Skeletal muscle tissue (tissue), 4 donors: ENCODE measurements around the gene EXOSC3. TPM values are rescaled to one million over a fixed set of nuclear protein-coding genes. Genes with fewer than 3 reads are reported as not detected.

Experiments used
- H3K27ac ChIP-seq: one replicate; pipeline ENCODE4 v1.7.0; 2013; ENCODE audit warnings: mild to moderate bottlenecking, low read depth, low read length, inconsistent platforms
- H3K27me3 ChIP-seq, 3 donors: one replicate each; pipeline ENCODE4 v1.7.0; 2013; ENCODE audit warnings: low read length in 3 of 3; ENCODE audit not compliant: control insufficient read depth in 3 of 3, insufficient read depth in 3 of 3
- H3K36me3 ChIP-seq, 3 donors: one replicate each; pipeline ENCODE4 v1.7.0; 2013; ENCODE audit warnings: low read length in 3 of 3; ENCODE audit not compliant: control insufficient read depth in 3 of 3, insufficient read depth in 3 of 3
- H3K4me1 ChIP-seq, 3 donors: one replicate each; pipeline ENCODE4 v1.7.0; 2013; ENCODE audit warnings: low read length in 3 of 3, mild to moderate bottlenecking in 3 of 3; ENCODE audit not compliant: control insufficient read depth in 3 of 3, insufficient read depth in 3 of 3
- H3K4me3 ChIP-seq, 3 donors: one replicate each; pipeline ENCODE4 v1.7.0; 2013; ENCODE audit warnings: low read length in 3 of 3
- H3K9ac ChIP-seq, 3 donors: one replicate each; pipeline ENCODE4 v1.7.0; 2013; ENCODE audit warnings: low read length in 3 of 3, mild to moderate bottlenecking in 3 of 3, moderate library complexity in 2 of 3, low read depth in 1 of 3
- H3K9me3 ChIP-seq, 3 donors: one replicate each; pipeline ENCODE4 v1.7.0; 2013; ENCODE audit warnings: low read length in 3 of 3; ENCODE audit not compliant: control insufficient read depth in 3 of 3
- total RNA-seq: library from RNA; depleted of rRNA; stranded (reverse); fragments of >200 nt; gene quantifications from one replicate; pipeline ENCODE4 v1.2.3, GENCODE V29; 2014
- donor health status: Osteomylitis.

The EXOSC3 gene
- total RNA-seq, 1 donor from 2014 or later: 26.1 TPM

DNA sequence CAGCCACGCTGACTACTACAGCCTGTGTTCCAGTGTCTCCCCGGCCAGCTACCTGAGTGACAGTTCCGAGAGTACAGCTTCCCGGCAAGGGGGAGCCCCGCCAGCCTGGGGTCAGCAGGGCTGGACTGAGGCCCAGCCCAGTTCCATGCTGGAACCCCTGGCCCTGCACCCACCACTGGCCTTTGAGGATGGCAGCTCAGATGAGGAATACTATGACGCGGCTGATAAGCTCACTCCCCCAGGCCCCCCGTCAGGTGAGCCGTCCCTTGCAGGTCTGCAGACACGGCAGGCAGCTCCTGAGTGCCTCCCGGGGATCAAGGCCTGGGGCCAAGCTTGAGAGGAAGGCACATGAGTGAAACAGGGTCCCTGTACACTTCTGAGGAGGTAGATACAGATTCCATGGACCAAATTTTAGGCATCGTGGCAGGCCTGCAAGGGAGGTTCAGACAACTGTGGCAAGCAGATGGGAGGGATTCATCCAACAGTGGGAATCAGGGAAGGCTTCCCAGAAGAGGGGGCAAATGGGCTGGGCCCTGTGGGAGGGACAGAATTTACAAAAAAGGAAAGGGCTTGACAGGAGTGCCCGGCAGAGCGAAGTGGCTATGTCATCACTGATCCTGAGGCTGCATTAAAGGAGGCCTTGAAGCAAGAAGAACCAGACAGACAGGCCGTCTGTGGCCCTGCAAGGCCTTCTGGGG is 44.1 kb downstream of the EXOSC3 start:
- Histone ChIP-seq H3K9ac (no peak overlapping the region), H3K27ac (no peak overlapping the region), H3K36me3 (peaks cover 0 to 5% (median 0%) of the 10 kb centered on the region in 3 donors), H3K4me3 (no peak overlapping the region), H3K4me1 (no peaks in the 10 kb centered on the region), H3K27me3 (no peaks in the 10 kb centered on the region), H3K9me3 (no peaks in the 10 kb centered on the region)

DNA sequence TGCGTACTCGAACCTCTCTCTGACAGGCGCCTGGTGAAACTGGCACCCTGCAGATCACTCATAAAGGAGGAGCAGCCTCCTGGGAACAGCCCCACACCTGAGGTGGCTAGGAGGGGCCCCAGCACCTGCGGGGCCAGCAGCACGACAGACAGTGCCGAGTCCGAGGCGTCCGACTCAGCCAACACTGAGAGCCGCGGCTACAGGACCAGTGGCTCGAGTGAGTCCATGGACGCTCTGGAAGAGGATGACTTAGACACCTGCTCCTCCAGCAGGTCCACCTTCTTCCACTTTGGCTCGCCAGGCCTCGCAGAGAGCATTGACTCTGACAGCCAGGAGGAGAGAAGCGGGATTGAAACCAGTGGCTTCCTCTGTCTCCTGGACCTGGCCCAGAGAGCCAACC is 44.7 kb downstream of the EXOSC3 start:
- H3K9ac ChIP-seq: no peak overlapping the region
- H3K36me3 ChIP-seq: peaks cover 0 to 7% (median 0%) of the 10 kb centered on the region in 3 donors
- no peaks in the 10 kb centered on the region for H3K4me1 ChIP-seq
- no peak overlapping the region for H3K27ac ChIP-seq
- no peaks in the 10 kb centered on the region for H3K27me3 ChIP-seq
- no peaks in the 10 kb centered on the region for H3K9me3 ChIP-seq
- H3K4me3 ChIP-seq: no peak overlapping the region

DNA sequence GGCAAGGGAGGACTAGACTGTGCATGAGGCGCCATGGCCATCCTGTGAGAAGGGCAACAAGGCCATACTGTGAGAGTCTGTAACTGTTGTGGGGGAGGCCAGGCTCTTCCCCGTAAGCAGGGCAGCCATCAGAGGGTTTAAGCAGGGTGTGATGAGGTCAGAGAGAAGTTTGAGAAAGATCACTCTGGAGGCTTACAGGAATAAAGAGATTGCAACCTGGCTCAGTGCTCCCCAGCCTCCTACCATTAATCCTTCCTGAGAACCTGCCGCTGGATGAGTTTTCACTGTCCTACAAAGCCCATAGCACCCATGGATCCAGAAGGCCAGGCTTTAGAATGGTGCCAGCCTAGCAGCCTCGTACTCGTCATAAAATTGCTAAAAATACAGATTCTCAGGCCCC is 45.6 kb downstream of the EXOSC3 start:
- Histone ChIP-seq H3K4me1 (no peaks in the 10 kb centered on the region), H3K36me3 (peaks cover 0 to 7% (median 0%) of the 10 kb centered on the region in 3 donors), H3K27ac (no peak overlapping the region), H3K9ac (no peak overlapping the region), H3K27me3 (no peaks in the 10 kb centered on the region), H3K4me3 (no peak overlapping the region), H3K9me3 (no peaks in the 10 kb centered on the region)

DNA sequence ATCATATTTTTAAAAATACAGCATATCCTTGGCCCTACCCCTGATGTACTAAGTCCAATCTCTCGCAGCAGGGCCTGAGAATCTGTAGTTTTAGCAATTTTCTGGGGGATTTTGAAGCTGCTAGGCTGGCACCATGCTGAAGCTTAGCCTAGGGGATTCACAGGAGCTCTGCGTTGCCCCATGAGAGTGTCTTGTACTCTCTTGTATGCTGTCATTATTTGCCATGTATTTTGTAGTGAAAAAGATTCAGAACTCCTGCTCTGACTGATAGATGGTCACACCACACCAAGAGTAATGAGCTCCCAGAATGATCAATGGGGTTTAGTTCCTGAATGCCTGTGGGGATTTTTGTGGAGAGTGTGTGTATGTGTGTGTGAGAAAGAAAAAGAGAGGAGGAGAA is 51.9 kb downstream of the EXOSC3 start:
- Histone ChIP-seq H3K27ac (no peak overlapping the region), H3K4me3 (no peak overlapping the region), H3K36me3 (peaks cover 0 to 5% (median 0%) of the 10 kb centered on the region in 3 donors), H3K4me1 (no peaks in the 10 kb centered on the region), H3K27me3 (no peaks in the 10 kb centered on the region), H3K9ac (no peak overlapping the region), H3K9me3 (no peaks in the 10 kb centered on the region)

DNA sequence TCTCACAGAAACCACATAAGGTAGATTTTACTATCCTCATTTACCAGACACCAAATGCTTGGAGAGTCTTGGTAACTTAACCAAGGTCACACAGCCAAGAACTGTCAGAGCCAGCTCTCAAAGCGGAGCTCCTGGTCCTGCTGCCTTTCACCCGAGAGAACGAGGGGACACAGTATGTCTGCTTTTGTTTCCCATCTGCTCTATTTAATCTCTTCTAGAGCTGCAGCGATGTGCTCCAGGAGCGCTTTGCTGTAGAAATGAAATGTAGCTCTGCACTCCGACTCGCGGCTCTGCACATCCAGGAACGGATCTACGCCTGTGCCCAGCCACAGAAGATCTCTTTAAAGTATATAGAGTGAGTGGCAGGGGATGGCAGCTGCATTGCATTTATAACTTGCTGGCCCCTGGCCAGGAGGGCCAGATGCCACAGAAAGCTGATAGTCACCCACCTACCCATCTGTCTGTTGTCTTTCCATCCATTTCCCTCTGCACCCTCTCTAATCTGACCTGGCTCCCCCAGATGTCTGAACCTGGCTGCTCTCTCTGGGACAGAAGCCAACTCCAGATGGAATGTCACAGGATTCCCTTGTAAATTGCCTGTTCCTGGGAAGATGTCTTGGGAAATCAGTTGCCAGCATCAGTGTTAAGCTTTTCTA is 52.6 kb downstream of the EXOSC3 start:
- H3K4me3 ChIP-seq: no peak overlapping the region
- H3K9ac ChIP-seq: no peak overlapping the region
- no peaks in the 10 kb centered on the region for H3K4me1 ChIP-seq
- H3K36me3 ChIP-seq: peaks cover 0 to 5% (median 0%) of the 10 kb centered on the region in 3 donors
- H3K27ac ChIP-seq: no peak overlapping the region
- no peaks in the 10 kb centered on the region for H3K9me3 ChIP-seq
- no peaks in the 10 kb centered on the region for H3K27me3 ChIP-seq

DNA sequence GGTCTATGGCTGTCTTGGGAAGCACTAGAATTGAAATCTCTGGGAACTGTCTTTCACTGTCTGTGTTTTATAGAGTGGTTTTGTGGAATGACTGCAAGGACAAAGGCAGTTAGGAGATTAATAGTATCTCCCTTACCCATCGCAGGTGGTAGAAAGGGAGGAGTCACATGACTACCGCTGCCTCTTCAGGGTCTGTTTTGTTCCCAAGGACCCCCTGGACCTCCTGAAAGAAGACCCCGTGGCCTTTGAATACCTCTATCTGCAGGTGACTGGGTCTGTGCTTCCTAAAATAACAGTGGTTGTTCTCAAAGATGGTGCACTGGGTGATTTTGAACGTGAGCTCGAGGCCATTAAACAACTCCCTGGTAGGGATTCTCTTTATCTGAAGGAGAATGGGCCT is 54.0 kb downstream of the EXOSC3 start:
- Histone ChIP-seq H3K4me3 (no peak overlapping the region), H3K36me3 (peaks cover 0 to 5% (median 0%) of the 10 kb centered on the region in 3 donors), H3K4me1 (no peaks in the 10 kb centered on the region), H3K27ac (no peak overlapping the region), H3K9me3 (no peaks in the 10 kb centered on the region), H3K9ac (no peak overlapping the region), H3K27me3 (no peaks in the 10 kb centered on the region)

DNA sequence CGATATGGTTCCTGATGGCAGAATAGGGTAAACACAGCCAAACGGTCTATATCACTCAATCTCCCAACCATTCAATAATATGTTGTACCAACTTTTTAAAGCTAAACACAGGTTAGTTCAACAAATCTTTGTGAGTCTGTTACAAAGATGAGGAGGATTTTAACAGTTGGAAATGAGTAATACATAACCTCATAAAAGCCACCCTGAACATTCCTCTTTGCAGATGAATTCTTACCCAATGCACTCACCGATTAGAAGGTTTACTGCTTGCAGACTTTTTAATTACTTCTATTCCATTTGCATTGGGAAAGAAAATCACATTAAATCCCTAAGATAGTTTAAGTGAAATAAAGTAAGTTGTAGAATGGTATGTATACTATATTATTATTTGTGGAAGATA is 54.6 kb downstream of the EXOSC3 start:
- Histone ChIP-seq H3K4me1 (no peaks in the 10 kb centered on the region), H3K27ac (no peak overlapping the region), H3K9me3 (no peaks in the 10 kb centered on the region), H3K27me3 (no peaks in the 10 kb centered on the region), H3K4me3 (no peak overlapping the region), H3K9ac (no peak overlapping the region), H3K36me3 (peaks cover 0 to 4% (median 0%) of the 10 kb centered on the region in 3 donors)

Other genes starting within 250 kb of the EXOSC3 start
- 18.3 TPM for gene FBXO10, start 208.7 kb downstream of the EXOSC3 start, total RNA-seq
- 72.0 TPM for gene TOMM5, start 192.5 kb downstream of the EXOSC3 start, total RNA-seq
- gene FRMPD1, start 134.1 kb downstream of the EXOSC3 start, total RNA-seq: 6.3 TPM
- 2.1 TPM for gene TRMT10B, start 31.3 kb downstream of the EXOSC3 start, total RNA-seq
- 13.6 TPM for gene DCAF10, start 15.7 kb upstream of the EXOSC3 start, total RNA-seq
- 26.6 TPM for gene SLC25A51, start 119.1 kb upstream of the EXOSC3 start, total RNA-seq